Measurements from ENCODE around the gene SALL4. TPM values are rescaled to one million over a fixed set of nuclear protein-coding genes. Genes with fewer than 3 reads are reported as not detected.
"Not testable (repeated sequence)": the region's sequence is repeated elsewhere in the genome, so short reads cannot be mapped to it uniquely, and the experiment has no call there.

The SALL4 gene
- polyA plus RNA-seq, 4 donors = 0.06 to 12.3 TPM; not detected in 2

DNA sequence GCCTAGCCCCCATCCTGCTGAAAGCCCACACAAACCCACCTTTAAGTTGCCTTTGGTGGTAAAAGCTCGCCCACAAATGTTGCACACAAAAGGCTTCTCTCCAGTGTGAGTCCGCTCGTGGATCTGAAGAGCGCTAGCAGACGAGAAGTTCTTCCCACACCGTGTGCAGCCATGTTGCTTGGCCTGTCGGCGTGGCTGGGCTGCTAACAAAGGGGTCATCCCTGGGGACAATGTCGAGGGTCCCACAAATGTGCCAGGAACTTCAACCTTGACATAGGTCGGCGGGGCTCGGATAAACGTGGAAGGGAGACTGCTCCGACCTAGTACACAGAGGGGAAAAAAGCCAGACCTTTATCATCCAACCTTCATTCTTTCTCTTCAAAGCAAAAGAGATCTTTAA lies 13.5 kb downstream of the SALL4 start:
- Histone ChIP-seq H3K27me3 (ENCODE audit: control insufficient read depth in 3 of 3, insufficient read depth in 3 of 3, low read length in 3 of 3) (no peaks in the 10 kb centered on the region), H3K4me1 (ENCODE audit: control insufficient read depth in 3 of 3, insufficient read depth in 2 of 3, low read depth in 1 of 3, low read length in 2 of 3) (no peaks in the 10 kb centered on the region), H3K9me3 (ENCODE audit: control insufficient read depth in 2 of 2, insufficient read depth in 1 of 2, low read depth in 1 of 2, low read length in 1 of 2) (no peaks in the 10 kb centered on the region), H3K27ac (ENCODE audit: low read depth in 1 of 3, low read length in 2 of 3) (no peak overlapping the region), H3K36me3 (ENCODE audit: control insufficient read depth in 3 of 3, insufficient read depth in 2 of 3, low read depth in 1 of 3, low read length in 3 of 3) (peaks cover 0 to 50% (median 0%) of the 10 kb centered on the region in 3 donors), H3K4me3 (ENCODE audit: low read depth in 1 of 3, low read length in 3 of 3) (no peak overlapping the region)
- DNase-seq (no peak), FAIRE-seq (no peak)
- 87 to 93% (median 93%) methylated on average over 14 of the region's 14 CpGs for WGBS, 3 donors

- Histone ChIP-seq H3K4me3 (ENCODE audit: low read depth in 1 of 3, low read length in 3 of 3) (no peak overlapping the region), H3K36me3 (ENCODE audit: control insufficient read depth in 3 of 3, insufficient read depth in 2 of 3, low read depth in 1 of 3, low read length in 3 of 3) (peaks cover 0 to 30% (median 0%) of the 10 kb centered on the region in 3 donors), H3K9me3 (ENCODE audit: control insufficient read depth in 2 of 2, insufficient read depth in 1 of 2, low read depth in 1 of 2, low read length in 1 of 2) (peaks cover 0 to 6% of the 10 kb centered on the region in 2 donors), H3K4me1 (ENCODE audit: control insufficient read depth in 3 of 3, insufficient read depth in 2 of 3, low read depth in 1 of 3, low read length in 2 of 3) (no peaks in the 10 kb centered on the region), H3K27me3 (ENCODE audit: control insufficient read depth in 3 of 3, insufficient read depth in 3 of 3, low read length in 3 of 3) (no peaks in the 10 kb centered on the region), H3K27ac (ENCODE audit: low read depth in 1 of 3, low read length in 2 of 3) (no peak overlapping the region)
- DNase-seq (no peak), FAIRE-seq (no peak)
- WGBS, 3 donors = 85 to 95% (median 90%) methylated on average over 15 of the region's 15 CpGs
Measured at GRCh38 chr20:51784299-51784698, 18.0 kb downstream of the SALL4 start.

DNA sequence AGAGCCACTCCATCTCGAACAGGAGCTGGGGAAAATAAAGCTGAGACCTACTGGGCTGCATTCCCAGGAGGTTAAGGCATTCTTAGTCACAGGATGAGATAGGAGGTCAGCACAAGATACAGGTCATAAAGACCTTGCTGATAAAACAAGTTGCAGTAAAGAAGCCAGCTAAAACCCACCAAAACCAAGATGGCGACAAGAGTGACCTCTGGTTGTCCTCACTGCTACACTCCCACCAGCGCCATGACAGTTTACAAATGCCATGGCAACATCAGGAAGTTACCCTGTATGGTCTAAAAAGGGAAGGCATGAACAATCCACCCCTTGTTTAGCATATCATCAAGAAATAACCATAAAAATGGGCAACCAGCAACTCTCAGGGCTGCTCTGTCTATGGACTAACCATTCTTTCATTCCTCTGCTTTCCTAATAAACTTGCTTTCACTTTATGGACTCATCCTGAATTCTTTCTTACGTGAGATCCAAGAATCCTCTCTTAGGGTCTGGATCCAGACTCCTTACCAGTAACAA lies 24.0 kb downstream of the SALL4 start:
- H3K36me3 ChIP-seq (ENCODE audit: control insufficient read depth in 3 of 3, insufficient read depth in 2 of 3, low read depth in 1 of 3, low read length in 3 of 3); H3K27me3 ChIP-seq (ENCODE audit: control insufficient read depth in 3 of 3, insufficient read depth in 3 of 3, low read length in 3 of 3); H3K27ac ChIP-seq (ENCODE audit: low read depth in 1 of 3, low read length in 2 of 3); FAIRE-seq; H3K4me1 ChIP-seq (ENCODE audit: control insufficient read depth in 3 of 3, insufficient read depth in 2 of 3, low read depth in 1 of 3, low read length in 2 of 3); DNase-seq; H3K4me3 ChIP-seq (ENCODE audit: low read depth in 1 of 3, low read length in 3 of 3): not testable (repeated sequence)
- WGBS, 3 donors = 88 to 91% (median 89%) methylated on average over 4 of the region's 4 CpGs
- peaks cover 0 to 16% of the 10 kb centered on the region in 2 donors for H3K9me3 ChIP-seq (ENCODE audit: control insufficient read depth in 2 of 2, insufficient read depth in 1 of 2, low read depth in 1 of 2, low read length in 1 of 2)

- DNase-seq (no peak), FAIRE-seq (no peak)
- Histone ChIP-seq H3K9me3 (ENCODE audit: control insufficient read depth in 2 of 2, insufficient read depth in 1 of 2, low read depth in 1 of 2, low read length in 1 of 2) (peaks cover 0 to 16% of the 10 kb centered on the region in 2 donors), H3K36me3 (ENCODE audit: control insufficient read depth in 3 of 3, insufficient read depth in 2 of 3, low read depth in 1 of 3, low read length in 3 of 3) (no peaks in the 10 kb centered on the region), H3K4me3 (ENCODE audit: low read depth in 1 of 3, low read length in 3 of 3) (no peak overlapping the region), H3K27me3 (ENCODE audit: control insufficient read depth in 3 of 3, insufficient read depth in 3 of 3, low read length in 3 of 3) (no peaks in the 10 kb centered on the region), H3K27ac (ENCODE audit: low read depth in 1 of 3, low read length in 2 of 3) (no peak overlapping the region), H3K4me1 (ENCODE audit: control insufficient read depth in 3 of 3, insufficient read depth in 2 of 3, low read depth in 1 of 3, low read length in 2 of 3) (no peaks in the 10 kb centered on the region)
- WGBS, 3 donors = 24 to 60% (median 38%) methylated on average over 1 of the region's 1 CpG
Measured at GRCh38 chr20:51775241-51775640, 27.1 kb downstream of the SALL4 start.

DNA sequence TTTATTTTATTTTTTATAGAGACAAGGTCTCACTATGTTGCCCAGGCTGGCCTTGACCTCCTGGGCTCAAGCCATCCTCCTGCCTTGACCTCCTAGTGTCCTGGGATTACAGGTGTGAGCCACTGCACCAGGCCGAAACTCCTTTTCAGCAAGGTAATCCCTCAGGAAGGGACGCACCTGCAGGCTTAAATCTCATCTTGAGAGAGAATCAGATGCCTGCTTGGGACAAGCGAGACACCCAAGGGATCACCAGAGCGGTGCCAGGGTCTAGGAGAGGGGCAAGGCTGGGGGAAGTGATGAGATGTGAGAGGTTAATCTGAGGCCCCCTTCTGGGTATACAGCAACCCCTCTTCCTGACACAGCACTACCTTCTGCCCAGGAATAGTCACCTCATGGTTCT lies 30.1 kb downstream of the SALL4 start:
- H3K4me1 ChIP-seq (ENCODE audit: control insufficient read depth in 3 of 3, insufficient read depth in 2 of 3, low read depth in 1 of 3, low read length in 2 of 3) = peaks cover 0 to 6% (median 0%) of the 10 kb centered on the region in 3 donors
- no peak for FAIRE-seq

DNA sequence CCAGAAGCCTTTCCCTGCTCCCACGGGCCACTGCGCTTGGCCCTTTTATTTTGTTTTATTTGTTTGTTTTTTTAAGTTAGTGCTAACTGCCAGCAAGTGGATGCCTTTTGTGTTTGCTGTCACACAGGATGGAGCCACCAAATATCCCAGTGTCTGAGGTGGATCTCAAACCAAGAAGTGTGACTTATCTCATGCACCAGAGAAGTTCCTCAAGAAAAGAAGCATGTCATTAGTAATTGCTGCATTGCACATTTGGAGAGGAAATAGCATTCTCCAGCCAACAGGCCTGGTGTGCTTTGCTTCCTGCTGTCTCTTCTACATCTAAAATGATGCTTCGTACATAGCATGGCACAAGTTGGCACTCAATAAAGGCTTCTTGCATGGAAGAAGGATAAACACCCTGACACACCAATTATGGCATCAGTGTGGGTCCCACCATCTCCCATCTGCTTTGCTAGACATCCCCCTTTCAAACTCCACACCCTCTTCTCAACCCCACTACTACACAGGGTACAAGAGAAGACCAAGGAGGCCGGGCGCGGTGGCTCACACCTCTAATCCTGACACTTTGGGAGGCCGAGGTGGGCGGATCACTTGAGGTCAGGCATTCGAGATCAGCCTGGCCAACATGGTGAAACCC lies 32.2 kb downstream of the SALL4 start:
- no peaks in the 10 kb centered on the region for H3K9me3 ChIP-seq (ENCODE audit: control insufficient read depth in 2 of 2, insufficient read depth in 1 of 2, low read depth in 1 of 2, low read length in 1 of 2)
- H3K27me3 ChIP-seq (ENCODE audit: control insufficient read depth in 3 of 3, insufficient read depth in 3 of 3, low read length in 3 of 3) = no peaks in the 10 kb centered on the region
- H3K4me1 ChIP-seq (ENCODE audit: control insufficient read depth in 3 of 3, insufficient read depth in 2 of 3, low read depth in 1 of 3, low read length in 2 of 3) = peaks cover 0 to 11% (median 3%) of the 10 kb centered on the region in 3 donors
- FAIRE-seq = no peak
- DNase-seq = no peak
- H3K36me3 ChIP-seq (ENCODE audit: control insufficient read depth in 3 of 3, insufficient read depth in 2 of 3, low read depth in 1 of 3, low read length in 3 of 3) = peaks cover 0 to 3% (median 0%) of the 10 kb centered on the region in 3 donors
- no peak overlapping the region for H3K4me3 ChIP-seq (ENCODE audit: low read depth in 1 of 3, low read length in 3 of 3)
- no peak overlapping the region for H3K27ac ChIP-seq (ENCODE audit: low read depth in 1 of 3, low read length in 2 of 3)
- 90 to 94% (median 91%) methylated on average over 9 of the region's 9 CpGs for WGBS, 3 donors

More for the DNA sequence above, 30.1 kb downstream of the SALL4 start:
- Histone ChIP-seq H3K27me3 (ENCODE audit: control insufficient read depth in 3 of 3, insufficient read depth in 3 of 3, low read length in 3 of 3) (no peaks in the 10 kb centered on the region), H3K4me3 (ENCODE audit: low read depth in 1 of 3, low read length in 3 of 3) (no peak overlapping the region), H3K27ac (ENCODE audit: low read depth in 1 of 3, low read length in 2 of 3) (no peak overlapping the region), H3K9me3 (ENCODE audit: control insufficient read depth in 2 of 2, insufficient read depth in 1 of 2, low read depth in 1 of 2, low read length in 1 of 2) (no peaks in the 10 kb centered on the region), H3K36me3 (ENCODE audit: control insufficient read depth in 3 of 3, insufficient read depth in 2 of 3, low read depth in 1 of 3, low read length in 3 of 3) (no peaks in the 10 kb centered on the region)
- no peak for DNase-seq
- WGBS, 3 donors = 92 to 94% (median 93%) methylated on average over 4 of the region's 4 CpGs

DNA sequence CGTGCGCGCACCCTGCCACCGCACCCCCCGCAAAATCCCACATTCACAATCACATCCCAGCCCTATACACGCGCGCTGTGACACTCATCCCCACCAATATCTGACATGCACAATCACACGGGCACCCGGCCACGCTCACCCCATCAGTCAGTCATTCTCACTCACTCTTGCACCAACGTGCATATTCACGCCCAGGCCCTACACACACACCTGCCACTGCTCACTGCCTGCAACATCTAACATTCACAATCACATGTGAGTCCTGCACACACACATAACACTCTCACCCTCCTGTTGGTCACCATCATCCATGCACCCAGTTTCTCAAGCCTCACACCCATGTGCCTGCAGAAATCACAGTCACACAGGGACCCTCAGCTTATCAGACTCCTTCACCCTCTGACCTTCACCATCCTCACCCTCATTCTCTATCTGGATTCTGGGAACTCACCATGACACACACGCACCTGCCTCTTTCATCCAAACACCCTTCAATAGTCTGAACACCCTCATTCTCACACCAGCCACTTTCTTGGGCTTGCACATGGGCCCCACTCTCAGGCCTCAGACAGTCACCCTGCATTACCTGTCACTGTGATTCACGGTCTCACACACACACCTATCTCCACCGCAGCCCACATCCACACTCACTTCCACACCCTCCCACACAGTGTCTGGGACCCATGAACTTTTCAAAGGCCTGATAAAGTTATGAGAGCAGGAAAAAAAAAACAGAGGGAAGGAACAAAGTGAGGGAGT lies 33.4 kb downstream of the SALL4 start:
- 12 to 24% (median 21%) methylated on average over 12 to 16 of the region's 16 CpGs for WGBS, 3 donors
- peak overlapping the region in 1 of 3 donors; percentile 52 for H3K27ac ChIP-seq (ENCODE audit: low read depth in 1 of 3, low read length in 2 of 3)
- peak overlapping the region in 2 of 3 donors; percentile 33 to 54 for H3K4me3 ChIP-seq (ENCODE audit: low read depth in 1 of 3, low read length in 3 of 3)
- no peaks in the 10 kb centered on the region for H3K9me3 ChIP-seq (ENCODE audit: control insufficient read depth in 2 of 2, insufficient read depth in 1 of 2, low read depth in 1 of 2, low read length in 1 of 2)
- FAIRE-seq (no peak), DNase-seq (peak in 1 of 2 donors; percentile 62)
- peaks cover 0 to 11% (median 3%) of the 10 kb centered on the region in 3 donors for H3K4me1 ChIP-seq (ENCODE audit: control insufficient read depth in 3 of 3, insufficient read depth in 2 of 3, low read depth in 1 of 3, low read length in 2 of 3)
- peaks cover 0 to 3% (median 0%) of the 10 kb centered on the region in 3 donors for H3K36me3 ChIP-seq (ENCODE audit: control insufficient read depth in 3 of 3, insufficient read depth in 2 of 3, low read depth in 1 of 3, low read length in 3 of 3)
- no peaks in the 10 kb centered on the region for H3K27me3 ChIP-seq (ENCODE audit: control insufficient read depth in 3 of 3, insufficient read depth in 3 of 3, low read length in 3 of 3)

- peak within 1 kb of the TSS; percentile 63 to 97 (median 92) for H3K27ac ChIP-seq (ENCODE audit: low read depth in 1 of 3, low read length in 2 of 3)
- peak within 1 kb of the TSS; percentile 54 to 98 (median 68) for H3K4me3 ChIP-seq (ENCODE audit: low read depth in 1 of 3, low read length in 3 of 3)
- DNase-seq (peak; percentile 43 to 77), FAIRE-seq (no peak)
- H3K9me3 ChIP-seq (ENCODE audit: control insufficient read depth in 2 of 2, insufficient read depth in 1 of 2, low read depth in 1 of 2, low read length in 1 of 2) = no peaks in the 10 kb centered on the region
- H3K36me3 ChIP-seq (ENCODE audit: control insufficient read depth in 3 of 3, insufficient read depth in 2 of 3, low read depth in 1 of 3, low read length in 3 of 3) = peaks cover 0 to 3% (median 0%) of the 10 kb centered on the region in 3 donors
- H3K4me1 ChIP-seq (ENCODE audit: control insufficient read depth in 3 of 3, insufficient read depth in 2 of 3, low read depth in 1 of 3, low read length in 2 of 3) = peaks cover 0 to 11% (median 3%) of the 10 kb centered on the region in 3 donors
- no peaks in the 10 kb centered on the region for H3K27me3 ChIP-seq (ENCODE audit: control insufficient read depth in 3 of 3, insufficient read depth in 3 of 3, low read length in 3 of 3)
- WGBS, 3 donors = 1% methylated on average over 26 to 131 of the region's 131 CpGs
Measured at GRCh38 chr20:51767867-51768758, 34.2 kb downstream of the SALL4 start, which contains the start of gene ATP9A. Gene ATP9A, minus strand, starts transcription at chr20:51768390. Its CDS starts 21 bp downstream, at chr20:51768369.

Data from small intestine (tissue), 7 donors.